ENCODE results near the gene FAM20C. TPM values are rescaled to one million over a fixed set of nuclear protein-coding genes. Genes with fewer than 3 reads are reported as not detected.

Gene FAM20C
- total RNA-seq, 1 donor from 2014 or later = 21.9 TPM

DNA sequence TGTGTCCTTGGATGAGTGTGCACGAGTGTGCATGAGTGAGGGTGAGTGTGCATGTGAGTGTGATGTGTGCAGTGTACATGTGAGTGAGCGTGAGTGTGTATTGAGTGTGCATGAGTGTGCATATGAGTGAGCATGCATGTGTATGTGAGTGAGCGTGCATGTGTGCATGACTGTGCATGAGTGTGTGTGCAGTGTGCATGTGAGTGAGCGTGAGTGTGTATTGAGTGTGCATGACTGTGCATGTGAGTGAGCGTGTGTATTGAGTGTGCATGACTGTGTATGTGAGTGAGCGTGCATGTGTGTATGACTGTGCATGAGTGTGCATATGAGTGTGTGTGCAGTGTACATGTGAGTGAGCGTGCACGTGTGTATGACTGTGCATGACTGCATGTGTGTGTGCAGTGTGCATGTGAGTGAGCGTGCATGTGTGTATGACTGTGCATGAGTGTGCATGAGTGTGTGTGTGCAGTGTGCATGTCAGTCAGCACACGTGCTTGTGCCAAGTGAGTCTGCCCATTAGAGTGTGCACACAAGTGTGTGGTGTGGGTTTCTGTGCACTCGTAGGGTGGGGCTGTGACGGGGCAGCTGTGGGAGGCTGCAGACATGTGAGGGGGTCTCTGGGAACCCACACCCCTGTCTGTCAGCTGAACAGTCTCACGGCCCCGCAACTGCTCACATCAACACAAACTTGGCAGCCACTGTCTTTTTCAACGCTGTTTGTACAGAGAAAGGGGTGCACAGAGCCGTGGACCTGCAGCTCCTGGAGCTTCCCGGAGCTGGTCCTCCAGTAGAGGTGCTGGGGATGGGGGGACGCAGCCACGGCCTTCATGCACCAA, 112.4 kb downstream of the FAM20C start:
- DNase-seq (ENCODE audit: low read depth, low spot score) = no peak
- H3K27ac Mint-ChIP-seq (ENCODE audit: unreplicated experiment) = no peak overlapping the region
- no peak overlapping the region for H3K4me3 Mint-ChIP-seq
- H3K4me1 Mint-ChIP-seq = no peaks in the 10 kb centered on the region
- H3K36me3 Mint-ChIP-seq (ENCODE audit: low read depth) = no peaks in the 10 kb centered on the region
- H3K27me3 Mint-ChIP-seq (ENCODE audit: low read depth) = peaks cover 3% of the 10 kb centered on the region
- peaks cover 3% of the 10 kb centered on the region for H3K9me3 Mint-ChIP-seq
- TF ChIP-seq, protein P1, sequence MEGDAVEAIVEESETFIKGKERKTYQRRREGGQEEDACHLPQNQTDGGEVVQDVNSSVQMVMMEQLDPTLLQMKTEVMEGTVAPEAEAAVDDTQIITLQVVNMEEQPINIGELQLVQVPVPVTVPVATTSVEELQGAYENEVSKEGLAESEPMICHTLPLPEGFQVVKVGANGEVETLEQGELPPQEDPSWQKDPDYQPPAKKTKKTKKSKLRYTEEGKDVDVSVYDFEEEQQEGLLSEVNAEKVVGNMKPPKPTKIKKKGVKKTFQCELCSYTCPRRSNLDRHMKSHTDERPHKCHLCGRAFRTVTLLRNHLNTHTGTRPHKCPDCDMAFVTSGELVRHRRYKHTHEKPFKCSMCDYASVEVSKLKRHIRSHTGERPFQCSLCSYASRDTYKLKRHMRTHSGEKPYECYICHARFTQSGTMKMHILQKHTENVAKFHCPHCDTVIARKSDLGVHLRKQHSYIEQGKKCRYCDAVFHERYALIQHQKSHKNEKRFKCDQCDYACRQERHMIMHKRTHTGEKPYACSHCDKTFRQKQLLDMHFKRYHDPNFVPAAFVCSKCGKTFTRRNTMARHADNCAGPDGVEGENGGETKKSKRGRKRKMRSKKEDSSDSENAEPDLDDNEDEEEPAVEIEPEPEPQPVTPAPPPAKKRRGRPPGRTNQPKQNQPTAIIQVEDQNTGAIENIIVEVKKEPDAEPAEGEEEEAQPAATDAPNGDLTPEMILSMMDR (conservative IDR thresholded peaks at IDR 0.05) = no peak

DNA sequence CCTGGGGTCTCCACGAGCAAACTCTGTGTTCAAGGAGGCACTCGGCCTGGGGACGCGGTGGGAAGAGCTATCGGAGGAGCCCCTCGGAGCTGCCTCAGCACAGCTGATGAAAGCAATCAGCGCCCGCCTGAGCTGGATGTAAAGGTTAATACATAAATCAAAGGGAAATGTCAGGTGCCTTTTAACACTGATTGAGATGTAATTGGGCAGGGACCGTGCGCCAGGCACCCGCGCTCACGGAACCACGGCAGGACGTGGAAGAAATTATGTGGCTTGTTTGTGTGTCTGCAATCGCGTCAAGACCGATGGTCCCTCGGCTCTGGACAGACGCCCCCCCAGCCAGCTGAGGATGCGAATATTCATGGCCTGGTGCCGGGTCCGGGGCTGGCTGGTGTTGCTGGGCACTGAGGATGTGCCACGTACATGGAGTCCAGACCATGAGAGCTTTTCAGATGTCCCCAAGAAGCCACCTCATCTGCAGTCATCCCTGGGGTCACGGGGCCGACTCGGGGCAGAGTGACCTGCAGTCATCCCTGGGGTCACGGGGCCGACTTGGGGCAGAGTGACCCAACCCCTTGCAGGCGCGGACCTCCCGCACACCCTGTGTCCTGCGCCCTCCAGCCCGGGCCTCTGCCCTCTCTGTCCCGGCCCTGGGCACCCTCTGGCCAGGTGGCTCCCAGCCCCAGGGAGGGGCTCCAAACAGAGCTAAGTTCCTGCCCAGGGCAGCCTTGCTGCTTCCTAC, 113.2 kb downstream of the FAM20C start:
- Mint-ChIP-seq H3K4me1 (no peaks in the 10 kb centered on the region), H3K4me3 (no peak overlapping the region), H3K9me3 (peaks cover 3% of the 10 kb centered on the region), H3K27me3 (ENCODE audit: low read depth) (peaks cover 3% of the 10 kb centered on the region), H3K27ac (ENCODE audit: unreplicated experiment) (no peak overlapping the region), H3K36me3 (ENCODE audit: low read depth) (no peaks in the 10 kb centered on the region)
- TF ChIP-seq, protein P1 (conservative IDR thresholded peaks at IDR 0.05) = no peak
- no peak for DNase-seq (ENCODE audit: low read depth, low spot score)

DNA sequence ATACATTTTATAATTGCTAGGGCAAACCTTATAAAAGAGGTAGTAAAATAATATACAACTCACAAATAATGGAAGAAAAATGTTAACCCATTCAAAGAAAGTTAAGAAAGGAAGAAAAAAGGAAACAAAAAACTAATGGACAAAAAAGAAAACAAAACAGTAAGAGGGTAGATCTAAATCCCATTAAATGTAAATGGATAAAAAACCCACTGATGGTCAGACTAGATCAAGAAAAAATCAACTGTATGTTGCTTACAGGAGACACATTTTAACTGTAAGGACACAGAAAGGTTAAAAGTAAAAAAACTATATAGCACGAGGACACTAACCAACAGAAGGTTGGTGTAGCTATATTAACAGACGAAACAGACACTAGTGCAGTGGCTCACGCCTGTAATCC, 115.6 kb downstream of the FAM20C start:
- Mint-ChIP-seq H3K4me1 (no peaks in the 10 kb centered on the region), H3K9me3 (peaks cover 3% of the 10 kb centered on the region), H3K27me3 (ENCODE audit: low read depth) (peaks cover 23% of the 10 kb centered on the region), H3K36me3 (ENCODE audit: low read depth) (no peaks in the 10 kb centered on the region), H3K27ac (ENCODE audit: unreplicated experiment) (no peak overlapping the region), H3K4me3 (no peak overlapping the region)
- TF ChIP-seq, protein P1 (conservative IDR thresholded peaks at IDR 0.05) = no peak
- no peak for DNase-seq (ENCODE audit: low read depth, low spot score)

DNA sequence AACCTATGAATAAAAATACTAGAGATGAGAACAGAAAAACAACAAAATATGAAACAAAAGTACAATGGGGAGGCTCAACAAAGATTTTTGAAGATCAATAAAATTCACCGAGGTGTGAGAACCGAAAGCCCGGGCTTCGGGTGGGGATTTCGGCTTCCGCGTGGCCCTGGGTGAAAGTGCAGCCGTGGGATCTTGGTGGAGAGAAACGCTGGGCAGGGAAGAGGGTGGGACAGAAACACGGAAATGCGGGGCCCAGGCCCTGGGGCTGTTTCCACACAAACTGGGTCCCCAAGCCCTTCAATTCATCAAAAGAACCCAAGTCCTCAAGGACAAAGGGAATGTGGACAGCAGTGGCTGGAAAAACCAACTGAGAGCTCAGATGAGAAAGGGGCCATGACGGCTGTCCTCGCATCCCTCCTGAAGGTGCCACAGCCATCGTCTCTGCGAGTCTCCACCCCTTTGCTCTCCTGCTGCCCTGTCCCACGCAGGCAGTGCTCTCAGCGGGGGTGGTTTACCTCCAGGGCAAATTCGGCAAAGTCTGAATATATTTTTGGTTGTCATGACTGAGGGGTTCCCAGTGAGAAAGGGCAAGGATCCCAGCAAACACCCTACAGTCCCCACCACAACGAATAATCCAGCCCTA, 117.3 kb downstream of the FAM20C start:
- no peak for DNase-seq (ENCODE audit: low read depth, low spot score)
- H3K9me3 Mint-ChIP-seq = peaks cover 3% of the 10 kb centered on the region
- H3K27me3 Mint-ChIP-seq (ENCODE audit: low read depth) = peaks cover 33% of the 10 kb centered on the region
- TF ChIP-seq, protein P1 (conservative IDR thresholded peaks at IDR 0.05) = no peak
- H3K27ac Mint-ChIP-seq (ENCODE audit: unreplicated experiment) = no peak overlapping the region
- H3K4me1 Mint-ChIP-seq = no peaks in the 10 kb centered on the region
- H3K36me3 Mint-ChIP-seq (ENCODE audit: low read depth) = no peaks in the 10 kb centered on the region
- H3K4me3 Mint-ChIP-seq = no peak overlapping the region

Other genes starting within 250 kb of the FAM20C start
- gene FOXL3, start 97.6 kb downstream of the FAM20C start, total RNA-seq = not detected in 2 replicates